Mesothelial cell of epicardium (in vitro differentiated cells): ENCODE data around the gene CPNE2. TPM values are rescaled to one million over a fixed set of nuclear protein-coding genes. Genes with fewer than 3 reads are reported as not detected.

Source experiments
- DNase-seq, 2 experiments: peaks; one replicate each; pipeline ENCODE4 v3.0.0; 2021; ENCODE audit warnings: low spot score in 2 of 2; ENCODE audit not compliant: unreplicated experiment in 2 of 2
- H3K27ac Mint-ChIP-seq: 2 replicates; pipeline ENCODE4 v1.8.0; 2021; ENCODE audit warnings: mixed read lengths
- H3K27me3 Mint-ChIP-seq: 2 replicates; pipeline ENCODE4 v1.8.0; 2021; ENCODE audit warnings: low read depth, mixed read lengths
- H3K36me3 Mint-ChIP-seq: 2 replicates; pipeline ENCODE4 v1.8.0; 2021; ENCODE audit warnings: mixed read lengths
- H3K4me1 Mint-ChIP-seq: 2 replicates; pipeline ENCODE4 v1.8.0; 2021; ENCODE audit warnings: mixed read lengths
- H3K4me3 Mint-ChIP-seq: 2 replicates; pipeline ENCODE4 v1.8.0; 2021; ENCODE audit warnings: mild to moderate bottlenecking, moderate library complexity, mixed read lengths
- H3K9me3 Mint-ChIP-seq: 2 replicates; pipeline ENCODE4 v1.8.0; 2021; ENCODE audit warnings: mixed read lengths
- CTCF ChIP-seq: fragments of 200-600 bp; sonication (generic); IDR thresholded peaks from one replicate; pipeline ENCODE4 v1.5.0; 2021; ENCODE audit warnings: antibody characterized with exemption; ENCODE audit not compliant: unreplicated experiment
- total RNA-seq: library from RNA; stranded (reverse); gene quantifications from 3 replicates; pipeline ENCODE4 v1.2.1, GENCODE V29; 2021

CPNE2 gene
- total RNA-seq, 1 donor from 2014 or later, result 35.4 TPM

- H3K36me3 Mint-ChIP-seq, result peaks cover 40% of the 10 kb centered on the region
Observed at GRCh38 chr16:57167538-57167937, 75.2 kb downstream of the CPNE2 start.

GRCh38 chr16:57167953-57168352, 75.6 kb downstream of the CPNE2 start:
- no peak for TF ChIP-seq CTCF
- Mint-ChIP-seq H3K4me1 (peaks cover 2% of the 10 kb centered on the region), H3K4me3 (no peak overlapping the region), H3K9me3 (no peaks in the 10 kb centered on the region), H3K27me3 (no peaks in the 10 kb centered on the region), H3K27ac (no peak overlapping the region), H3K36me3 (peaks cover 44% of the 10 kb centered on the region)
- DNase-seq, result no peak

More at GRCh38 chr16:57167538-57167937, 75.2 kb downstream of the CPNE2 start:
- Mint-ChIP-seq H3K9me3 (no peaks in the 10 kb centered on the region), H3K4me1 (peaks cover 2% of the 10 kb centered on the region), H3K27ac (no peak overlapping the region), H3K4me3 (no peak overlapping the region), H3K27me3 (no peaks in the 10 kb centered on the region)
- no peak for DNase-seq
- TF ChIP-seq CTCF, result no peak

DNA sequence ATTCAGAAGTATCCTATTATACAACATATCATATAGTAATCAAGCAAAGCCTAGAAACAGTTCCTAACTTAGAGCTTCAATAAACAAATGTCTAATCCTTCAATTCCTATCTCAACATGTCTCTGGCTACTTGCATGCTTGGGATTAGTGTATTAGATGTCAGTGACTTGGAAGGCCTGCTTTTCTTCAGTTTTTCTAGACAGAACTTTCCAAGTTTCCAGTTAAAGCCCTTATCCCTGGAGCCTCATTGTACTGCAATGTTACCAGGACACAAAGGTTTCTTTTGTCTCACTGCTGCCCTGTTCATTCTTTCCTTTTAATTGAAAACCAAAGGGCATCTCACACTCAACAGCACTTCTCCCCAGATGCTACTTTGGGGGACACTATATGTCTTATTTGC, 76.9 kb downstream of the CPNE2 start:
- H3K27me3 Mint-ChIP-seq, result no peaks in the 10 kb centered on the region
- TF ChIP-seq CTCF, result no peak
- H3K9me3 Mint-ChIP-seq, result no peaks in the 10 kb centered on the region
- H3K4me3 Mint-ChIP-seq, result no peak overlapping the region
- DNase-seq, result no peak
- peaks cover 42% of the 10 kb centered on the region for H3K36me3 Mint-ChIP-seq
- H3K27ac Mint-ChIP-seq, result no peak overlapping the region
- H3K4me1 Mint-ChIP-seq, result peaks cover 2% of the 10 kb centered on the region

GRCh38 chr16:57172721-57173290, 80.4 kb downstream of the CPNE2 start:
- no peak for TF ChIP-seq CTCF
- H3K36me3 Mint-ChIP-seq, result peaks cover 26% of the 10 kb centered on the region

DNA sequence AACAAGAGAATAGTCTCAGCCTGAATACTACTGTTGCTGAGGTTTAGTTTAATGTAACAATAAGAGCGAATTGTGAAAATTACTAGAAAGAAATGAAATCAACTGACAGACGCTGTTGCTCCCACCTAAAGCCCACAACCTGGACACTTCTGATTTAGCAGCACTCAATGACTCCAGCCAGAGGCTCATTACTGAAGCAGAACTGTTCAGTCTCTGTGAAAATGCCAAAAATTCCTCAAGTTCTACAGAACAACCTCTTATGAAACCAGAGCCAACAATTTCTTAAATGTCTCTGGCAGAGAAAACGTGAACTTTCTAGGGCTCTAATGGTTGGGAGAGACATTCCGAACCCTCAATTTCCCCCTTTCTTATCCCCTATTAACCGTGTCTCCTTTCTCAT, 83.5 kb downstream of the CPNE2 start:
- H3K27me3 Mint-ChIP-seq, result no peaks in the 10 kb centered on the region
- H3K4me3 Mint-ChIP-seq, result no peak overlapping the region
- TF ChIP-seq CTCF, result no peak
- H3K36me3 Mint-ChIP-seq, result peaks cover 18% of the 10 kb centered on the region
- H3K27ac Mint-ChIP-seq, result peak overlapping the region; percentile 23
- no peaks in the 10 kb centered on the region for H3K9me3 Mint-ChIP-seq
- peaks cover 8% of the 10 kb centered on the region for H3K4me1 Mint-ChIP-seq
- DNase-seq, result no peak

More at GRCh38 chr16:57172721-57173290, 80.4 kb downstream of the CPNE2 start:
- no peaks in the 10 kb centered on the region for H3K9me3 Mint-ChIP-seq
- H3K27ac Mint-ChIP-seq, result no peak overlapping the region
- peaks cover 10% of the 10 kb centered on the region for H3K4me1 Mint-ChIP-seq
- no peaks in the 10 kb centered on the region for H3K27me3 Mint-ChIP-seq
- H3K4me3 Mint-ChIP-seq, result no peak overlapping the region
- no peak for DNase-seq

DNA sequence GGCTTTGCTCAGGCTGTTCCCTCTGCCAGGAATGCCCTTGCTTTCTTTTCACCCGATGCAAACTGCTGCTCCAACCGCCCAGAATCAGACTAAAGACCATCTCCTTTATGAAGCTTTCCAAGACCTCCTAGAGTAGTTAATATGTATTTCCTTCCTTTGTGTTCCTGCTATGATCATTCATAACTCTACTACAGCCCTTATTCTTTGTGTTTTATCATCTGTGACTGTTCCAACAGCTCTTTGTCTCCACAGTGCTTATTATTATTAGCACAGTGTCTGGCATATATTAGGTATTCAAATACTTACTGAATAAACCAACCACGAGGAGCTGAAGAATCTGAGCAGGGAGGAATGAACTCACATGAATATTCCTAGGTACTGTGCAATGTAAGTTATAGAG, 85.8 kb downstream of the CPNE2 start:
- Mint-ChIP-seq H3K4me1 (peaks cover 8% of the 10 kb centered on the region), H3K27me3 (no peaks in the 10 kb centered on the region), H3K4me3 (no peak overlapping the region), H3K27ac (peak overlapping the region; percentile 4), H3K36me3 (peaks cover 4% of the 10 kb centered on the region), H3K9me3 (no peaks in the 10 kb centered on the region)
- no peak for TF ChIP-seq CTCF
- no peak for DNase-seq
